GM12878 (cell line): ENCODE data around the gene KLK3. TPM values are rescaled to one million over a fixed set of nuclear protein-coding genes. Genes with fewer than 3 reads are reported as not detected.

Experiments
- ATAC-seq: fragments of 200-7000 bp; cut with Tn5 transposase; 3 replicates; pipeline ENCODE4 v1.9.1; 2020; ENCODE audit warnings: mild to moderate bottlenecking, moderate library complexity
- BruUV-seq: library from RNA; stranded (reverse); fragments of 400-500 nt; replicated peaks from 2 replicates; lab custom pipeline; 2021; lab: Mats Ljungman, UMichigan
- CTCF ChIA-PET: fragments of 300-600 bp; sonication (Branson Sonifier 250); formaldehyde crosslinking; extraction: SDS; loops from one replicate; lab custom pipeline; 2021; ENCODE audit warnings: inconsistent platforms; lab: Yijun Ruan, JAX
- POLR2A ChIA-PET: fragments of 350-600 bp; formaldehyde crosslinking; extraction: SDS; loops from one replicate; lab custom pipeline; 2021; ENCODE audit warnings: inconsistent platforms; lab: Charles Lee
- RAD21 ChIA-PET: fragments of 300-600 bp; sonication (Branson Sonifier 250); formaldehyde crosslinking; loops from one replicate; lab custom pipeline; 2023; ENCODE audit warnings: antibody characterized with exemption; ENCODE audit not compliant: unreplicated experiment; lab: Charles Lee
- SMC1A ChIA-PET: fragments of 300-600 bp; sonication (Branson Sonifier 250); formaldehyde crosslinking; loops from one replicate; lab custom pipeline; 2023; ENCODE audit not compliant: unreplicated experiment, uncharacterized antibody; lab: Charles Lee
- DNase-seq: peaks from one replicate; pipeline ENCODE4 v3.0.0-alpha.2; 2011; ENCODE audit warnings: low read depth, low spot score
- FAIRE-seq: peaks from 3 replicates; lab custom pipeline; 2011; peaks lifted over from hg19 to GRCh38; lab: Jason Lieb, UNC
- H2AFZ ChIP-seq: 2 replicates; pipeline ENCODE4 v1.6.0; 2011; ENCODE audit warnings: low read depth, low read length, control low read depth; ENCODE audit not compliant: control insufficient read depth
- H3K27ac ChIP-seq: 2 replicates; pipeline ENCODE4 v1.5.1; 2011; ENCODE audit warnings: control low read depth; ENCODE audit not compliant: control insufficient read depth, insufficient read depth
- H3K27me3 ChIP-seq, 2 experiments: replicated peaks in 1 of 2; 2 replicates each; pipeline versions ENCODE4 v1.6.0 to v1.6.1; 2011; ENCODE audit warnings: low read length in 1 of 2; ENCODE audit not compliant: control insufficient read depth in 2 of 2, insufficient read depth in 2 of 2
- H3K36me3 ChIP-seq, 2 experiments: 2 replicates each; pipeline ENCODE4 v1.5.1; 2011; ENCODE audit warnings: low read length in 1 of 2; ENCODE audit not compliant: control insufficient read depth in 2 of 2, insufficient read depth in 2 of 2
- H3K4me1 ChIP-seq: 2 replicates; pipeline ENCODE4 v1.6.1; 2011; ENCODE audit warnings: mild to moderate bottlenecking, low read length, moderate library complexity, mixed read lengths; ENCODE audit not compliant: control insufficient read depth, insufficient read depth
- H3K4me2 ChIP-seq: 2 replicates; pipeline ENCODE4 v1.6.0; 2011; ENCODE audit warnings: control low read depth; ENCODE audit not compliant: control insufficient read depth, insufficient read depth
- H3K4me3 ChIP-seq: fragments of 200-600 bp; sonication (generic); 2 replicates; pipeline ENCODE4 v1.5.1; 2016
- H3K79me2 ChIP-seq: 2 replicates; pipeline ENCODE4 v1.6.0; 2011; ENCODE audit warnings: low read length; ENCODE audit not compliant: control insufficient read depth, insufficient read depth
- H3K9ac ChIP-seq: 2 replicates; pipeline ENCODE4 v1.8.0; 2011; ENCODE audit warnings: low read length, control low read depth, mixed read lengths; ENCODE audit not compliant: control insufficient read depth, insufficient read depth
- H3K9me3 ChIP-seq: replicated peaks from 3 replicates; pipeline ENCODE4 v1.5.1; 2011; ENCODE audit warnings: mild to moderate bottlenecking, low read length; ENCODE audit not compliant: control insufficient read depth, insufficient read depth
- H4K20me1 ChIP-seq: 2 replicates; pipeline ENCODE4 v1.6.0; 2011; ENCODE audit not compliant: control insufficient read depth, insufficient read depth
- BACH1 ChIP-seq: fragments of 450-650 bp; IDR thresholded peaks from 2 replicates; pipeline ENCODE4 v1.6.1; 2017; ENCODE audit warnings: mild to moderate bottlenecking, borderline replicate concordance
- CREB1 ChIP-seq: IDR thresholded peaks from 2 replicates; pipeline ENCODE4 v1.6.1; 2012; ENCODE audit warnings: low read depth, mild to moderate bottlenecking, inconsistent platforms
- RAD51 ChIP-seq: fragments of 450-650 bp; IDR thresholded peaks from 2 replicates; pipeline ENCODE4 v1.6.1; 2016; ENCODE audit warnings: moderate library complexity, mild to moderate bottlenecking, inconsistent platforms
- RELA ChIP-seq: fragments of 450-650 bp; IDR thresholded peaks from 2 replicates; pipeline ENCODE4 v1.8.0; 2014; ENCODE audit warnings: borderline replicate concordance; ENCODE audit not compliant: partially characterized antibody
- SREBF1 ChIP-seq: IDR thresholded peaks from 2 replicates; pipeline ENCODE4 v1.6.1; 2012; ENCODE audit warnings: mild to moderate bottlenecking, low read length
- SUZ12 ChIP-seq: fragments of 200-600 bp; sonication (generic); IDR thresholded peaks from one replicate; pipeline ENCODE4 v1.6.1; 2018; ENCODE audit warnings: antibody characterized with exemption, mild to moderate bottlenecking; ENCODE audit not compliant: unreplicated experiment
- YY1 ChIP-seq: IDR thresholded peaks from 2 replicates; pipeline ENCODE4 v1.6.1; 2011; ENCODE audit warnings: low read depth, mild to moderate bottlenecking, low read length
- WGBS: methylation state at CpG from one replicate; pipeline ENCODE4 v1.1.6; 2016; ENCODE audit warnings: low lambda C conversion rate; ENCODE audit not compliant: insufficient replicate concordance, insufficient coverage; ENCODE audit errors: missing lambda C conversion rate; 5-methylcytosine and 5-hydroxymethylcytosine counted together
- in situ Hi-C: fragments of 300-500 bp; cut with MboI; formaldehyde crosslinking; loops from 9 replicates; pipeline ENCODE4 v1.14.3; 2018; ENCODE audit warnings: mixed read lengths
- intact Hi-C: fragments of 100-400 bp; cut with micrococcal nuclease; formaldehyde crosslinking; loops from one replicate; pipeline ENCODE4 v1.14.2; 2022; ENCODE audit not compliant: unreplicated experiment
- polyA plus RNA-seq, 11 experiments: library from polyadenylated mRNA; depleted of rRNA in 4 of 11; unstranded in 6 of 11; stranded (reverse) in 5 of 11; fragments of >200 nt; fragmentation: Nextera tagmentation in 4 of 11; fragmentation: Illumina TruSeq in 1 of 11; extraction: Ambion mirVana in 4 of 11; extraction: Trizol in 1 of 11; gene quantifications; 1 replicate in 1 of 11; 2 replicates in 10 of 11; pipeline versions ENCODE4 v1.2.1 to v1.2.3, GENCODE V29; 2011 to 2016; ENCODE audit warnings: inconsistent platforms in 2 of 11, missing spikeins in 2 of 11, low read depth in 1 of 11
- total RNA-seq, 4 experiments: library from RNA; depleted of rRNA in 3 of 4; stranded (reverse); fragments of >200 nt in 3 of 4; fragmentation: Illumina TruSeq in 1 of 4; extraction: Trizol in 1 of 4; gene quantifications; 2 replicates each; pipeline versions ENCODE4 v1.2.1 to v1.2.3, GENCODE V29; 2013 to 2021
- TF ChIP-seq, protein P1 (sequence below): fragments of 450-650 bp; formaldehyde crosslinking; IDR thresholded peaks from 2 replicates; pipeline ENCODE4 v1.4.0; 2020; ENCODE audit warnings: mild to moderate bottlenecking, moderate library complexity
- TF ChIP-seq, protein P2 (sequence below): fragments of 450-650 bp; IDR thresholded peaks from 2 replicates; pipeline ENCODE4 v1.6.1; 2016; ENCODE audit warnings: mild to moderate bottlenecking, moderate library complexity, borderline replicate concordance
- TF ChIP-seq, protein P3 (sequence below): fragments of 450-650 bp; IDR thresholded peaks from 2 replicates; pipeline ENCODE4 v1.6.1; 2017; ENCODE audit warnings: mild to moderate bottlenecking, moderate library complexity

The KLK3 gene
- total and polyA plus RNA-seq, 10 of the 15 experiments (the other 5 are each of a cell fraction or from before 2014, with no cell fraction given): 0.31 TPM; not detected in 9

DNA sequence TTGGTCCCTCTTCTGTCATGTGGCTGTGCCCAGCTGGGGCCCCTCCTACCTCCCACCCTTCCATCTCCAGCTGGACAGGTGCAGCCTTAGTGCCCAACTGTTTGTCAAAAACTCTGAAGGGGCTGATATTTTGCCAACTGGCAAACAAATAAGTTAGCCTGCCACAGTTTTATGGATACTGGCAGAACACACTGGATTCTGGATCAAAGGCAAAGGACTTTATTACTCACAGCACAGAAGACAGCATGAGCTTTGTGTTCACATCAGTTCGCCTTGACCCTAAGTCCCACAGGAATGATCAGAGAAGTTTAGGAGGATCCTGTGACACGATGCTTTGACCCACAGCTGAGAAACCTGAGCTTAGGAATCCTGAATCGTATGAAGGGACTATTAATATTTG lies 34.9 kb downstream of the KLK3 start:
- SMC1A ChIA-PET: interaction anchor here (0.7 to 1.4 kb wide), 4 partner anchors 8 to 89 kb away, joined by 3 to 7 read pairs (median 3); no protein-coding TSS in a partner anchor
- H3K4me1 ChIP-seq: peaks cover 16% of the 10 kb centered on the region
- H4K20me1 ChIP-seq: no peaks in the 10 kb centered on the region
- RAD21 ChIA-PET: interaction anchor here (1.2 to 2.3 kb wide), 2 partner anchors 8 to 32 kb away, joined by 3 to 6 read pairs; no protein-coding TSS in a partner anchor
- no peak for DNase-seq
- in situ Hi-C loops (loop anchor here (10.0 kb wide), 1 partner anchor 535 kb away; no protein-coding TSS in a partner anchor), intact Hi-C loops (loop anchor here (10.0 kb wide), 1 partner anchor 535 kb away; no protein-coding TSS in a partner anchor)
- CTCF ChIA-PET: interaction anchor here (0.8 to 3.7 kb wide), 4 partner anchors 11 to 33 kb away, joined by 3 to 18 read pairs (median 6); no protein-coding TSS in a partner anchor
- no peak overlapping the region for H3K9ac ChIP-seq
- 40% methylated on average over 3 of the region's 3 CpGs for WGBS
- H3K36me3 ChIP-seq: no peaks in the 10 kb centered on the region
- no peak for ATAC-seq
- no peak overlapping the region for H3K4me2 ChIP-seq
- no peaks in the 10 kb centered on the region for H3K27me3 ChIP-seq
- no peak for FAIRE-seq
- H3K79me2 ChIP-seq: no peaks in the 10 kb centered on the region
- H3K4me3 ChIP-seq: no peak overlapping the region
- H3K27ac ChIP-seq: no peak overlapping the region
- peaks cover 2% of the 10 kb centered on the region; the same call in 1 of the 3 replicates for H3K9me3 ChIP-seq
- POLR2A ChIA-PET: interaction anchor here (0.6 to 1.5 kb wide), 4 partner anchors 58 to 82 kb away, joined by 3 to 4 read pairs (median 4); no protein-coding TSS in a partner anchor
- BruUV-seq: no TSS peak
- no peak overlapping the region for H2AFZ ChIP-seq
- TF ChIP-seq YY1 (no peak), CREB1 (no peak), RELA (no peak), RAD51 (no peak), SREBF1 (no peak), SUZ12 (no peak), BACH1 (no peak)
- TF ChIP-seq, protein P1, sequence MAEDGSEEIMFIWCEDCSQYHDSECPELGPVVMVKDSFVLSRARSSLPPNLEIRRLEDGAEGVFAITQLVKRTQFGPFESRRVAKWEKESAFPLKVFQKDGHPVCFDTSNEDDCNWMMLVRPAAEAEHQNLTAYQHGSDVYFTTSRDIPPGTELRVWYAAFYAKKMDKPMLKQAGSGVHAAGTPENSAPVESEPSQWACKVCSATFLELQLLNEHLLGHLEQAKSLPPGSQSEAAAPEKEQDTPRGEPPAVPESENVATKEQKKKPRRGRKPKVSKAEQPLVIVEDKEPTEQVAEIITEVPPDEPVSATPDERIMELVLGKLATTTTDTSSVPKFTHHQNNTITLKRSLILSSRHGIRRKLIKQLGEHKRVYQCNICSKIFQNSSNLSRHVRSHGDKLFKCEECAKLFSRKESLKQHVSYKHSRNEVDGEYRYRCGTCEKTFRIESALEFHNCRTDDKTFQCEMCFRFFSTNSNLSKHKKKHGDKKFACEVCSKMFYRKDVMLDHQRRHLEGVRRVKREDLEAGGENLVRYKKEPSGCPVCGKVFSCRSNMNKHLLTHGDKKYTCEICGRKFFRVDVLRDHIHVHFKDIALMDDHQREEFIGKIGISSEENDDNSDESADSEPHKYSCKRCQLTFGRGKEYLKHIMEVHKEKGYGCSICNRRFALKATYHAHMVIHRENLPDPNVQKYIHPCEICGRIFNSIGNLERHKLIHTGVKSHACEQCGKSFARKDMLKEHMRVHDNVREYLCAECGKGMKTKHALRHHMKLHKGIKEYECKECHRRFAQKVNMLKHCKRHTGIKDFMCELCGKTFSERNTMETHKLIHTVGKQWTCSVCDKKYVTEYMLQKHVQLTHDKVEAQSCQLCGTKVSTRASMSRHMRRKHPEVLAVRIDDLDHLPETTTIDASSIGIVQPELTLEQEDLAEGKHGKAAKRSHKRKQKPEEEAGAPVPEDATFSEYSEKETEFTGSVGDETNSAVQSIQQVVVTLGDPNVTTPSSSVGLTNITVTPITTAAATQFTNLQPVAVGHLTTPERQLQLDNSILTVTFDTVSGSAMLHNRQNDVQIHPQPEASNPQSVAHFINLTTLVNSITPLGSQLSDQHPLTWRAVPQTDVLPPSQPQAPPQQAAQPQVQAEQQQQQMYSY (CRISPR knock-in tag): no peak
- TF ChIP-seq, protein P2, sequence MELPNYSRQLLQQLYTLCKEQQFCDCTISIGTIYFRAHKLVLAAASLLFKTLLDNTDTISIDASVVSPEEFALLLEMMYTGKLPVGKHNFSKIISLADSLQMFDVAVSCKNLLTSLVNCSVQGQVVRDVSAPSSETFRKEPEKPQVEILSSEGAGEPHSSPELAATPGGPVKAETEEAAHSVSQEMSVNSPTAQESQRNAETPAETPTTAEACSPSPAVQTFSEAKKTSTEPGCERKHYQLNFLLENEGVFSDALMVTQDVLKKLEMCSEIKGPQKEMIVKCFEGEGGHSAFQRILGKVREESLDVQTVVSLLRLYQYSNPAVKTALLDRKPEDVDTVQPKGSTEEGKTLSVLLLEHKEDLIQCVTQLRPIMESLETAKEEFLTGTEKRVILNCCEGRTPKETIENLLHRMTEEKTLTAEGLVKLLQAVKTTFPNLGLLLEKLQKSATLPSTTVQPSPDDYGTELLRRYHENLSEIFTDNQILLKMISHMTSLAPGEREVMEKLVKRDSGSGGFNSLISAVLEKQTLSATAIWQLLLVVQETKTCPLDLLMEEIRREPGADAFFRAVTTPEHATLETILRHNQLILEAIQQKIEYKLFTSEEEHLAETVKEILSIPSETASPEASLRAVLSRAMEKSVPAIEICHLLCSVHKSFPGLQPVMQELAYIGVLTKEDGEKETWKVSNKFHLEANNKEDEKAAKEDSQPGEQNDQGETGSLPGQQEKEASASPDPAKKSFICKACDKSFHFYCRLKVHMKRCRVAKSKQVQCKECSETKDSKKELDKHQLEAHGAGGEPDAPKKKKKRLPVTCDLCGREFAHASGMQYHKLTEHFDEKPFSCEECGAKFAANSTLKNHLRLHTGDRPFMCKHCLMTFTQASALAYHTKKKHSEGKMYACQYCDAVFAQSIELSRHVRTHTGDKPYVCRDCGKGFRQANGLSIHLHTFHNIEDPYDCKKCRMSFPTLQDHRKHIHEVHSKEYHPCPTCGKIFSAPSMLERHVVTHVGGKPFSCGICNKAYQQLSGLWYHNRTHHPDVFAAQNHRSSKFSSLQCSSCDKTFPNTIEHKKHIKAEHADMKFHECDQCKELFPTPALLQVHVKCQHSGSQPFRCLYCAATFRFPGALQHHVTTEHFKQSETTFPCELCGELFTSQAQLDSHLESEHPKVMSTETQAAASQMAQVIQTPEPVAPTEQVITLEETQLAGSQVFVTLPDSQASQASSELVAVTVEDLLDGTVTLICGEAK: no peak
- TF ChIP-seq, protein P3, sequence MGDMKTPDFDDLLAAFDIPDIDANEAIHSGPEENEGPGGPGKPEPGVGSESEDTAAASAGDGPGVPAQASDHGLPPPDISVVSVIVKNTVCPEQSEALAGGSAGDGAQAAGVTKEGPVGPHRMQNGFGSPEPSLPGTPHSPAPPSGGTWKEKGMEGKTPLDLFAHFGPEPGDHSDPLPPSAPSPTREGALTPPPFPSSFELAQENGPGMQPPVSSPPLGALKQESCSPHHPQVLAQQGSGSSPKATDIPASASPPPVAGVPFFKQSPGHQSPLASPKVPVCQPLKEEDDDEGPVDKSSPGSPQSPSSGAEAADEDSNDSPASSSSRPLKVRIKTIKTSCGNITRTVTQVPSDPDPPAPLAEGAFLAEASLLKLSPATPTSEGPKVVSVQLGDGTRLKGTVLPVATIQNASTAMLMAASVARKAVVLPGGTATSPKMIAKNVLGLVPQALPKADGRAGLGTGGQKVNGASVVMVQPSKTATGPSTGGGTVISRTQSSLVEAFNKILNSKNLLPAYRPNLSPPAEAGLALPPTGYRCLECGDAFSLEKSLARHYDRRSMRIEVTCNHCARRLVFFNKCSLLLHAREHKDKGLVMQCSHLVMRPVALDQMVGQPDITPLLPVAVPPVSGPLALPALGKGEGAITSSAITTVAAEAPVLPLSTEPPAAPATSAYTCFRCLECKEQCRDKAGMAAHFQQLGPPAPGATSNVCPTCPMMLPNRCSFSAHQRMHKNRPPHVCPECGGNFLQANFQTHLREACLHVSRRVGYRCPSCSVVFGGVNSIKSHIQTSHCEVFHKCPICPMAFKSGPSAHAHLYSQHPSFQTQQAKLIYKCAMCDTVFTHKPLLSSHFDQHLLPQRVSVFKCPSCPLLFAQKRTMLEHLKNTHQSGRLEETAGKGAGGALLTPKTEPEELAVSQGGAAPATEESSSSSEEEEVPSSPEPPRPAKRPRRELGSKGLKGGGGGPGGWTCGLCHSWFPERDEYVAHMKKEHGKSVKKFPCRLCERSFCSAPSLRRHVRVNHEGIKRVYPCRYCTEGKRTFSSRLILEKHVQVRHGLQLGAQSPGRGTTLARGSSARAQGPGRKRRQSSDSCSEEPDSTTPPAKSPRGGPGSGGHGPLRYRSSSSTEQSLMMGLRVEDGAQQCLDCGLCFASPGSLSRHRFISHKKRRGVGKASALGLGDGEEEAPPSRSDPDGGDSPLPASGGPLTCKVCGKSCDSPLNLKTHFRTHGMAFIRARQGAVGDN: no peak
